Fibroblast of lung (primary cell): ENCODE measurements around the gene GRK3. TPM values are rescaled to one million over a fixed set of nuclear protein-coding genes. Genes with fewer than 3 reads are reported as not detected.

Experiments used
- DNase-seq, 2 donors: peaks; one replicate each; pipeline versions ENCODE4 v3.0.0 to v3.0.0-alpha.2; 2010; ENCODE audit warnings: low read depth in 2 of 2
- H2AFZ ChIP-seq: 2 replicates; pipeline ENCODE4 v1.5.1; 2012; ENCODE audit warnings: low read length, control low read depth, inconsistent platforms
- H3K27ac ChIP-seq: 2 replicates; pipeline ENCODE4 v1.5.1; 2011; ENCODE audit warnings: low read length, control low read depth; ENCODE audit not compliant: insufficient read depth
- H3K27me3 ChIP-seq: 2 replicates; pipeline ENCODE4 v1.5.1; 2011; ENCODE audit warnings: mild to moderate bottlenecking, low read length; ENCODE audit not compliant: control insufficient read depth, insufficient read depth
- H3K36me3 ChIP-seq: 2 replicates; pipeline ENCODE4 v1.5.1; 2011; ENCODE audit warnings: low read length; ENCODE audit not compliant: control insufficient read depth, insufficient read depth
- H3K4me1 ChIP-seq: 2 replicates; pipeline ENCODE4 v1.5.1; 2011; ENCODE audit warnings: low read length; ENCODE audit not compliant: control insufficient read depth, insufficient read depth; ENCODE audit errors: extremely low read depth
- H3K4me2 ChIP-seq: 2 replicates; pipeline ENCODE4 v1.5.1; 2011; ENCODE audit warnings: low read length, control low read depth; ENCODE audit not compliant: insufficient read depth; ENCODE audit errors: extremely low read depth
- H3K4me3 ChIP-seq, 4 experiments: fragments of 200-600 bp in 1 of 4; sonication (generic) in 1 of 4; replicated peaks in 1 of 4; 2 replicates each; pipeline ENCODE4 v1.5.1; 2011 to 2016; ENCODE audit warnings: low read length in 4 of 4, low read depth in 3 of 4, mild to moderate bottlenecking in 3 of 4, control low read depth in 2 of 4, inconsistent platforms in 1 of 4, mixed read lengths in 1 of 4; ENCODE audit not compliant: insufficient read depth in 1 of 4; ENCODE audit errors: control extremely low read depth in 1 of 4
- H3K79me2 ChIP-seq: 2 replicates; pipeline ENCODE4 v1.5.1; 2012; ENCODE audit warnings: mild to moderate bottlenecking, low read length, inconsistent platforms; ENCODE audit not compliant: control insufficient read depth, insufficient read depth
- H3K9ac ChIP-seq: 2 replicates; pipeline ENCODE4 v1.5.1; 2011; ENCODE audit warnings: mild to moderate bottlenecking, low read length, control low read depth; ENCODE audit not compliant: insufficient read depth
- H3K9me3 ChIP-seq: 2 replicates; pipeline ENCODE4 v1.5.1; 2012; ENCODE audit warnings: low read depth, low read length; ENCODE audit not compliant: control insufficient read depth, insufficient read depth
- H4K20me1 ChIP-seq: 2 replicates; pipeline ENCODE4 v1.5.1; 2011; ENCODE audit warnings: low read length; ENCODE audit not compliant: control insufficient read depth, insufficient read depth; ENCODE audit errors: extremely low read depth
- EZH2 ChIP-seq: IDR thresholded peaks from 2 replicates; pipeline ENCODE4 v1.5.1; 2012; ENCODE audit warnings: low read length, control low read depth, mild to moderate bottlenecking; ENCODE audit errors: missing control alignments
- polyA plus RNA-seq, 2 donors: library from polyadenylated mRNA; depleted of rRNA in 1 of 2; stranded (reverse) in 1 of 2; unstranded in 1 of 2; fragments of >200 nt; gene quantifications; 2 replicates each; pipeline ENCODE4 v1.2.1, GENCODE V29; 2011 to 2012; ENCODE audit warnings: missing spikeins in 1 of 2
- total RNA-seq: library from RNA; depleted of rRNA; stranded (reverse); fragments of >200 nt; gene quantifications from 2 replicates; pipeline ENCODE4 v1.2.1, GENCODE V29; 2014
- TF ChIP-seq, protein P1 (sequence below), 2 donors: IDR thresholded peaks in 1 of 2; conservative IDR thresholded peaks in 1 of 2; 1 replicate in 1 of 2; 2 replicates in 1 of 2; pipeline ENCODE4 v1.5.1; 2011 to 2012; ENCODE audit warnings: low read length in 2 of 2, control low read depth in 1 of 2, inconsistent platforms in 1 of 2, low read depth in 1 of 2, mild to moderate bottlenecking in 1 of 2

Gene GRK3
- total and polyA plus RNA-seq, 2 donors (not counting 1 experiment from before 2014, with no cell fraction given) = 1.6 to 1.7 TPM

DNA sequence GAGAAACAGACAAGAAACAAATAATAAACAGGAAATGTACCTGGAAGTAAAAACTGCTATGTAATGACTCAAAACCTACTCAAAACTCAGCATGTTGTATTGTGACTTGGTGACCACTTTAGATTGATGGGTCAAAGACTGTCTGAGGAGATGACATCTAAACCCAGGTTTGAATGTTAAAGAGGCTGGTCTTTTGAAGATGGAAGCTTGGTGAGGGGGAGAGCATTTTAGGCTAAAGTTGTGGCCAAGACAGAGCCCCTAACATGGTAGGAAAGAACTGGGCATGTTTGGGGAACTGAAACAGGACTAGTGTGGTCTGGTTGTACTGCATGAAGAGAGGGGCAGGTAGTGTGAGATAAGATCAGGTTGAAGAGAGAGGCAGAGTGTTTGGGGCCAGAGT lies 92.2 kb downstream of the GRK3 start:
- Histone ChIP-seq H3K4me1 (no peaks in the 10 kb centered on the region), H3K27me3 (no peaks in the 10 kb centered on the region), H2AFZ (no peak overlapping the region), H3K36me3 (no peaks in the 10 kb centered on the region), H3K9me3 (no peaks in the 10 kb centered on the region), H3K79me2 (no peaks in the 10 kb centered on the region), H3K27ac (no peak overlapping the region), H3K9ac (no peak overlapping the region), H3K4me2 (no peak overlapping the region), H3K4me3 (no peak overlapping the region), H4K20me1 (no peaks in the 10 kb centered on the region)
- no peak for DNase-seq
- TF ChIP-seq EZH2 = no peak
- TF ChIP-seq, protein P1, sequence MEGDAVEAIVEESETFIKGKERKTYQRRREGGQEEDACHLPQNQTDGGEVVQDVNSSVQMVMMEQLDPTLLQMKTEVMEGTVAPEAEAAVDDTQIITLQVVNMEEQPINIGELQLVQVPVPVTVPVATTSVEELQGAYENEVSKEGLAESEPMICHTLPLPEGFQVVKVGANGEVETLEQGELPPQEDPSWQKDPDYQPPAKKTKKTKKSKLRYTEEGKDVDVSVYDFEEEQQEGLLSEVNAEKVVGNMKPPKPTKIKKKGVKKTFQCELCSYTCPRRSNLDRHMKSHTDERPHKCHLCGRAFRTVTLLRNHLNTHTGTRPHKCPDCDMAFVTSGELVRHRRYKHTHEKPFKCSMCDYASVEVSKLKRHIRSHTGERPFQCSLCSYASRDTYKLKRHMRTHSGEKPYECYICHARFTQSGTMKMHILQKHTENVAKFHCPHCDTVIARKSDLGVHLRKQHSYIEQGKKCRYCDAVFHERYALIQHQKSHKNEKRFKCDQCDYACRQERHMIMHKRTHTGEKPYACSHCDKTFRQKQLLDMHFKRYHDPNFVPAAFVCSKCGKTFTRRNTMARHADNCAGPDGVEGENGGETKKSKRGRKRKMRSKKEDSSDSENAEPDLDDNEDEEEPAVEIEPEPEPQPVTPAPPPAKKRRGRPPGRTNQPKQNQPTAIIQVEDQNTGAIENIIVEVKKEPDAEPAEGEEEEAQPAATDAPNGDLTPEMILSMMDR (conservative IDR thresholded peaks at IDR 0.05 in 1 of 2, IDR thresholded peaks at IDR 0.05 in 1 of 2; ENCODE audit: low read depth in 1 of 2, low read length in 2 of 2) = no peak

DNA sequence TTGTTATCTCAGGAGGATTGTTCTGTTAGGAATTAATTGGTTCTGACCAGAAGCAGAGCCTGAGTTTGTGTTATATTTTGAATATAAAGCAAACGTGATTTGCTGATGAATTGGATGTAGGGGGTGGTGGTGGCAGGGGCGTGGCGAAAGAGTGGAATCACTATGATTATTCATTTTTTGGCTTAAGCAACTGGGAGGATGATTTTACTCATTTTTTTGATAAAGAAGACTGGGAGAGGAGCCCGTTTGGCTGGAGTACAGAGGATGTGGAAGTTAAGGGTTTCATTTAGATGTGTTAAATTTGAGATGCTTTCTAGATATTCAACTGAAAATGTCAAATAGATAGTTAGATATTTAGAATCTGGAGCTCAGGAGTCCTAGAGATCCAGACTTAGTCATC lies 94.2 kb downstream of the GRK3 start:
- no peaks in the 10 kb centered on the region for H3K27me3 ChIP-seq
- no peaks in the 10 kb centered on the region for H3K4me1 ChIP-seq
- H3K4me2 ChIP-seq = no peak overlapping the region
- H3K79me2 ChIP-seq = no peaks in the 10 kb centered on the region
- no peak overlapping the region for H2AFZ ChIP-seq
- DNase-seq = peak in 1 of 2 donors; percentile 20
- no peaks in the 10 kb centered on the region for H3K36me3 ChIP-seq
- no peak overlapping the region for H3K9ac ChIP-seq
- no peaks in the 10 kb centered on the region for H3K9me3 ChIP-seq
- H3K4me3 ChIP-seq = no peak overlapping the region
- TF ChIP-seq, protein P1 (conservative IDR thresholded peaks at IDR 0.05 in 1 of 2, IDR thresholded peaks at IDR 0.05 in 1 of 2; ENCODE audit: low read depth in 1 of 2, low read length in 2 of 2) = no peak
- no peak for TF ChIP-seq EZH2
- no peak overlapping the region for H3K27ac ChIP-seq
- H4K20me1 ChIP-seq = no peaks in the 10 kb centered on the region

DNA sequence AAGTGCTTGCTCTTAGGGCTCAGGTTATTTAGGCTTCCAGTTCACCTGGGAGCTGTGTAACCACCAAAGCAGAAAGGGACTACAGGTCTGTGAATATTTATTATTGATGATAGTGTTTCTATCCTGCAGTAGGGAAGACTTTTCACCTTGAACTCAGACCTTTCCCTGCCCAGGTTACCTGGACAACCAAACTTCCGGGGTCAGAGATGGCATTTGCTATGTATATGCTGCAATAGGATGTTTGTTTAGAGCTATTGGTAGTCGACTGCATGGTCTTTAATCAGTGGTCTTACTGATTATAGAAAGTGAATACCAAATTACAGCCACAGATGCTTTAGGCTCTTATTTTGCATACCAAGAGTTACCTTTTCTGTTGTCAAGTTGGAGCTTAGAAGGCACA lies 94.9 kb downstream of the GRK3 start:
- TF ChIP-seq, protein P1 (conservative IDR thresholded peaks at IDR 0.05 in 1 of 2, IDR thresholded peaks at IDR 0.05 in 1 of 2; ENCODE audit: low read depth in 1 of 2, low read length in 2 of 2) = no peak
- TF ChIP-seq EZH2 = no peak
- no peaks in the 10 kb centered on the region for H3K27me3 ChIP-seq
- H3K79me2 ChIP-seq = no peaks in the 10 kb centered on the region
- no peak overlapping the region for H2AFZ ChIP-seq
- H3K9ac ChIP-seq = no peak overlapping the region
- H3K9me3 ChIP-seq = no peaks in the 10 kb centered on the region
- H3K4me1 ChIP-seq = no peaks in the 10 kb centered on the region
- no peak overlapping the region for H3K4me2 ChIP-seq
- DNase-seq = no peak
- H3K27ac ChIP-seq = no peak overlapping the region
- H4K20me1 ChIP-seq = no peaks in the 10 kb centered on the region
- H3K36me3 ChIP-seq = no peaks in the 10 kb centered on the region
- no peak overlapping the region for H3K4me3 ChIP-seq
